HepG2 (cell line): Measurements from ENCODE around the gene CCNG1. TPM values are rescaled to one million over a fixed set of nuclear protein-coding genes. Genes with fewer than 3 reads are reported as not detected.

Experiments used
- ELK4 ChIP-seq: sonication (generic); formaldehyde crosslinking; IDR thresholded peaks from 2 replicates; pipeline ENCODE4 v1.9.0; 2021; ENCODE audit warnings: missing genetic modification reagents, borderline replicate concordance
- FOXO4 ChIP-seq: sonication (generic); formaldehyde crosslinking; conservative IDR thresholded peaks from 2 replicates; pipeline ENCODE4 v1.8.1; 2023; ENCODE audit warnings: missing genetic modification reagents
- HMGXB3 ChIP-seq: sonication (generic); formaldehyde crosslinking; IDR thresholded peaks from 2 replicates; pipeline ENCODE4 v1.4.0; 2020; ENCODE audit warnings: missing genetic modification reagents, borderline replicate concordance
- HNF1B ChIP-seq: sonication (generic); formaldehyde crosslinking; IDR thresholded peaks from 2 replicates; pipeline ENCODE4 v1.5.1; 2020; ENCODE audit warnings: mild to moderate bottlenecking, moderate library complexity, missing genetic modification reagents
- HNF4A ChIP-seq: sonication (generic); formaldehyde crosslinking; IDR thresholded peaks from 2 replicates; pipeline ENCODE4 v1.4.0; 2020; ENCODE audit warnings: missing genetic modification reagents
- MYC ChIP-seq: sonication (generic); formaldehyde crosslinking; IDR thresholded peaks from 2 replicates; pipeline ENCODE4 v1.9.0; 2021; ENCODE audit warnings: missing genetic modification reagents, borderline replicate concordance
- NFIC ChIP-seq: IDR thresholded peaks from 2 replicates; pipeline ENCODE4 v1.6.1; 2012; ENCODE audit warnings: mild to moderate bottlenecking, low read length, inconsistent platforms
- PRMT3 ChIP-seq: sonication (generic); formaldehyde crosslinking; IDR thresholded peaks from 2 replicates; pipeline ENCODE4 v1.8.1; 2022; ENCODE audit warnings: low read depth, mild to moderate bottlenecking, moderate library complexity, missing genetic modification reagents, borderline replicate concordance
- ZBED4 ChIP-seq: sonication (generic); formaldehyde crosslinking; IDR thresholded peaks from 2 replicates; pipeline ENCODE4 v1.4.0; 2020; ENCODE audit warnings: missing genetic modification reagents, borderline replicate concordance
- ZC3H4 ChIP-seq: sonication (generic); formaldehyde crosslinking; IDR thresholded peaks from 2 replicates; pipeline ENCODE4 v1.4.0; 2020; ENCODE audit warnings: missing genetic modification reagents, borderline replicate concordance
- ZNF354B ChIP-seq: sonication (generic); formaldehyde crosslinking; IDR thresholded peaks from 2 replicates; pipeline ENCODE4 v1.8.0; 2022; ENCODE audit warnings: mild to moderate bottlenecking, missing genetic modification reagents
- ZNF724P ChIP-seq: sonication (generic); formaldehyde crosslinking; IDR thresholded peaks from 2 replicates; pipeline ENCODE4 v1.8.0; 2022; ENCODE audit warnings: missing genetic modification reagents, borderline replicate concordance
- ZNF775 ChIP-seq: sonication (generic); formaldehyde crosslinking; IDR thresholded peaks from 2 replicates; pipeline ENCODE4 v1.4.0; 2020; ENCODE audit warnings: missing genetic modification reagents, mild to moderate bottlenecking, moderate library complexity, borderline replicate concordance
- ZNF841 ChIP-seq: sonication (generic); formaldehyde crosslinking; IDR thresholded peaks from 2 replicates; pipeline ENCODE4 v1.8.1; 2023; ENCODE audit warnings: missing genetic modification reagents, borderline replicate concordance
- ZNF878 ChIP-seq: sonication (generic); formaldehyde crosslinking; IDR thresholded peaks from 2 replicates; pipeline ENCODE4 v1.8.1; 2023; ENCODE audit warnings: mild to moderate bottlenecking, missing genetic modification reagents, moderate library complexity
- polyA plus RNA-seq, 8 experiments: library from polyadenylated mRNA; depleted of rRNA in 3 of 8; stranded (reverse) in 7 of 8; unstranded in 1 of 8; fragments of >200 nt; fragmentation: Illumina TruSeq in 4 of 8; extraction: Trizol in 4 of 8; gene quantifications; 2 replicates each; pipeline versions ENCODE4 v1.2.1 to v1.2.3, GENCODE V29; 2011 to 2016; ENCODE audit warnings: low read depth in 4 of 8, missing spikeins in 1 of 8, mixed read lengths in 1 of 8; ENCODE audit not compliant: insufficient read depth in 1 of 8
- total RNA-seq, 5 experiments: library from RNA; depleted of rRNA; stranded (reverse); fragments of >200 nt; fragmentation: Illumina TruSeq; extraction: Trizol; gene quantifications; 2 replicates each; pipeline ENCODE4 v1.2.3, GENCODE V29; 2016; ENCODE audit warnings: low read depth in 1 of 5

CCNG1 gene
- total and polyA plus RNA-seq, 2 of the 13 experiments (the other 11 are each of a cell fraction or from before 2014, with no cell fraction given): 181 to 353 TPM

- TF ChIP-seq ZNF878: 0 out of 2 replicates have a peak, but pooled peaks have one; percentile 37
- TF ChIP-seq HMGXB3 (CRISPR knock-in tag): no peak
- 0 out of 2 replicates have a peak, but pooled peaks have one; percentile 78 for TF ChIP-seq PRMT3 (CRISPR knock-in tag)
- TF ChIP-seq ZNF841 (CRISPR knock-in tag): peak; percentile 6; the same call in 1 of the 2 replicates
- no peak for TF ChIP-seq ZBED4 (CRISPR knock-in tag)
- 0 out of 2 replicates have a peak, but pooled peaks have one; percentile 5 for TF ChIP-seq ZNF724P
- no peak for TF ChIP-seq HNF4A (CRISPR knock-in tag)
- TF ChIP-seq HNF1B (CRISPR knock-in tag): no peak
- TF ChIP-seq FOXO4 (CRISPR knock-in tag): no peak
- no peak for TF ChIP-seq ZNF354B (CRISPR knock-in tag)
- no peak for TF ChIP-seq ELK4 (CRISPR knock-in tag)
- TF ChIP-seq MYC: no peak
- no peak for TF ChIP-seq NFIC
- peak; percentile 75; the same call in 1 of the 2 replicates for TF ChIP-seq ZC3H4 (CRISPR knock-in tag)
- TF ChIP-seq ZNF775 (CRISPR knock-in tag): no peak
Observed at GRCh38 chr5:163460562-163461171, 23.3 kb downstream of the CCNG1 start, which contains the start of gene HMMR (continued).
